Right lobe of liver (tissue), 6 donors: Measurements from ENCODE around the gene ODC1. TPM values are rescaled to one million over a fixed set of nuclear protein-coding genes. Genes with fewer than 3 reads are reported as not detected.

Source experiments
- ATAC-seq, 4 donors: fragments of 200-7000 bp; cut with Tn5 transposase; one replicate each; pipeline ENCODE4 v1.9.1; 2020; ENCODE audit warnings: mild to moderate bottlenecking in 4 of 4, moderate library complexity in 4 of 4
- DNase-seq, 3 donors: peaks; one replicate each; pipeline ENCODE4 v3.0.0-alpha.2; 2020
- H3K27ac ChIP-seq, 3 donors: fragments of 200-600 bp; one replicate each; pipeline ENCODE4 v1.8.0; 2022
- H3K27me3 ChIP-seq, 2 donors: fragments of 200-600 bp; one replicate each; pipeline ENCODE4 v1.8.0; 2022
- H3K36me3 ChIP-seq, 4 donors: fragments of 200-600 bp; sonication (generic) in 1 of 4; one replicate each; pipeline versions ENCODE4 v1.5.1 to v1.8.0; 2017 to 2022; ENCODE audit warnings: control low read depth in 1 of 4
- H3K4me1 ChIP-seq, 4 donors: fragments of 200-600 bp; sonication (generic) in 1 of 4; one replicate each; pipeline versions ENCODE4 v1.5.1 to v1.8.0; 2017 to 2022; ENCODE audit warnings: control low read depth in 1 of 4
- H3K4me3 ChIP-seq, 3 donors: fragments of 200-600 bp; one replicate each; pipeline ENCODE4 v1.8.0; 2022
- H3K9me3 ChIP-seq, 4 donors: fragments of 200-600 bp; sonication (generic) in 1 of 4; one replicate each; pipeline versions ENCODE4 v1.5.1 to v1.8.0; 2017 to 2022; ENCODE audit warnings: control low read depth in 1 of 4
- CTCF ChIP-seq, 4 donors: fragments of 200-600 bp in 3 of 4; fragments of 450-650 bp in 1 of 4; IDR thresholded peaks; one replicate each; pipeline versions ENCODE4 v1.5.1 to v1.8.0; 2016 to 2022; ENCODE audit warnings: antibody characterized with exemption in 4 of 4, mild to moderate bottlenecking in 2 of 4
- POLR2A ChIP-seq: fragments of 450-650 bp; IDR thresholded peaks from one replicate; pipeline ENCODE4 v1.6.1; 2017; ENCODE audit warnings: antibody characterized with exemption, mild to moderate bottlenecking
- WGBS: methylation state at CpG from one replicate; pipeline ENCODE4 v1.1.6; 2018; ENCODE audit warnings: low coverage, low lambda C conversion rate; ENCODE audit not compliant: insufficient coverage; ENCODE audit errors: missing lambda C conversion rate; 5-methylcytosine and 5-hydroxymethylcytosine counted together
- intact Hi-C, 2 donors: fragments of 100-400 bp; cut with DNase I; formaldehyde crosslinking; loops; one replicate each; pipeline versions ENCODE4 v1.11.2 to v1.14.1; 2022
- long read RNA-seq: library from polyadenylated mRNA; unstranded; transcript quantifications from one replicate; pipeline ENCODE4 v2.0.0, GENCODE V29; 2019
- total RNA-seq, 6 experiments: library from RNA; depleted of rRNA in 2 of 6; stranded (reverse); fragments of >200 nt in 2 of 6; fragmentation: NEBNext Ultra II Directional in 3 of 6; extraction: Animal tissue kit (Norgen Biotek cat#: 25700) in 3 of 6; gene quantifications; one replicate each; pipeline versions ENCODE4 v1.1.0 to v1.2.4, GENCODE V29; 2016 to 2023
- donor health status: DM: no; HTN: yes; CAD: no.
- donor health status: DM: no; HTN: no; CAD: no.
- donor health status: DM: no; HTN: no; CAD: no.
- donor health status: DM: no; HTN: yes; CAD: no.
- donor health status: DM: no; HTN: yes; CAD: no.

ODC1 gene
- total RNA-seq, result 100 to 1,000 TPM in 2 of 6 experiments, 10 to 100 TPM in 4; 14.4 to 197 (median 28.6) TPM
- long read RNA-seq, result 0 reads

DNA sequence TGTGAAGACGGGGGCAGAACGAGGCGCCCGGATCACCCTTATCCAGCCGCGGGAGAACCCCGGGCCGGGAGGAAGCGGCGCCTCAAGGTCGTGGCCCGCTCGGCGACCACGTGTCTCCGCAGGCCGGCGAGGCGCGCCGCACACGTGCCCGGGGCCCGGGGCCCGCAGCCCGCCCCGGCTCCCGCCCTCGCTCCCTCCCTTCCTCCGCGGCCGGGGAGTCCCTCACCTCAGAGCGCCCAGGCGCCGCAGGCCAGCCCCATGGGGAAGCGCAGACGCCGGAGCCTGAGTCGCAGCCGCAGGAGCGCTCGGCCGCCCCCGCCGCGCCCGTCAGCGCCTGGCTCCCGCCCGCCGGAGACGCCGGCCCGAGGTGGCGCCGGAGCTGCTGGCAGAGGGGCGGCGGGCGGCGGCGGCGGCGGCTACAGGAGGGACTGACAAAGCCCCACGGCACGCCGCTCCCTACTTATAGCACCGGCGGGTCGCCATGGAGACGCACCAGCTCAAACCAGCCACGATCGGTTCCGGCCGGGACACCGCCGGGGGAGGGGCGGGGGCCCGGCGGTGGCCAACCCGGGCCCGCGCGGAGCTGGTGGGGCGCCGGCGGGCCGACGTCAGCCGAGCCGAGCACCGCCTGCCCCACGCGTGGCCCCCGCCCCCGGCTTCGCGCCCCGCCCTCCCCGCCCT, at the start of gene ODC1:
ODC1 (minus strand) TSS at position 433 of the 681 bp plus-strand sequence. CDS start 3,295 bp downstream, outside the sequence.
- Histone ChIP-seq H3K27me3 (no peaks in the 10 kb centered on the region), H3K9me3 (no peaks in the 10 kb centered on the region), H3K36me3 (peaks cover 0 to 23% (median 6%) of the 10 kb centered on the region in 4 donors), H3K4me1 (peaks cover 0 to 39% (median 14%) of the 10 kb centered on the region in 4 donors), H3K27ac (peak within 1 kb of the TSS; percentile 89 to 100 (median 96)), H3K4me3 (peak within 1 kb of the TSS; percentile 71 to 77 (median 71))
- DNase-seq (peak; percentile 94 to 95 (median 95)), ATAC-seq (peak; percentile 58 to 80 (median 74))
- WGBS, result 0% methylated on average over 9 of the region's 99 CpGs
- intact Hi-C loops, result no loop called here
- TF ChIP-seq CTCF (IDR thresholded peaks at IDR 0.05), result no peak
- TF ChIP-seq POLR2A, result peak; percentile 98

DNA sequence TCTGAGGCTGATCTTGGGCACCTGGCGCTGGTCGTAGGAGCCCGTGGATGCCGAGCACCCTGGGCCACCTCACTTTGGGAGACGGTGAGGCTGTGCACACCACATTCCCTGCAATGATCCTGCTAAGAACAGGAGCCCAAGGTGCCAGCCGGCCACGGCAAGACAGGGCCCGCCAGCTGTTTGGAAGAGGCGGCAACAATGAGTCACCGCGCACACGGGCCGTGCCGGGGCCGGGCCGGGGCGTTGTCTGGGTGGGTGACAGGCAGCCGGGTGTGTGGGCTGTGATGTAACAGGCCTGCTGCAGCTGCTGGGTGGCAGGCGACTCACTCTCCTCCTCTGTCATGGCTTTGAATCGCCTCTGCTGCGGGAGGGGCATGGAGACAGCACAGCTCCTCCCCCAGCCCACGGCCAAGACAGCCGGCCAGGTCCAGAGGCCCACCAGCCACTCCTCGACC, 49.7 kb upstream of the ODC1 start:
- ATAC-seq (peak in 1 of 4 donors; percentile 20), DNase-seq (peak in 1 of 3 donors; percentile 31)
- no peaks in the 10 kb centered on the region for H3K9me3 ChIP-seq
- no peaks in the 10 kb centered on the region for H3K36me3 ChIP-seq
- intact Hi-C loops, result no loop called here
- no peaks in the 10 kb centered on the region for H3K27me3 ChIP-seq
- TF ChIP-seq POLR2A, result no peak
- TF ChIP-seq CTCF (IDR thresholded peaks at IDR 0.05), result no peak
- no peaks in the 10 kb centered on the region for H3K4me1 ChIP-seq
- 82% methylated on average over 4 of the region's 24 CpGs for WGBS
- H3K27ac ChIP-seq, result no peak overlapping the region
- no peak overlapping the region for H3K4me3 ChIP-seq

DNA sequence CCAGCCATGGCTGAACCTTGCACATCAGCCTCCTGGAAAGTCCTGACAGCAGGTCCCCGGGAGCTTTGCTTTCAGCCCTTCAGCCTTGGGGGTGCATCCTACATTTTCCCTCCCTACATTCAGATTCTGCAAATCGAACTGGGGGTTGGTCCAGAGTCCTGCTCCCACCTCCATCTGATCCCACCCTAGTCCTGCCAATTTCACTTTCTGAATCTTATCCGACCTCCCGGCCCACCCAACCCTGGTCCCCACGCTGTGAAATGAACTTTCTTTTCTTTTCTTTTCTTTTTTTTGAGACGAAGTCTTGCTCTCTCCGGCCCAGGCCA, 47.8 kb upstream of the ODC1 start:
- Histone ChIP-seq H3K4me3 (no peak overlapping the region), H3K36me3 (no peaks in the 10 kb centered on the region), H3K9me3 (no peaks in the 10 kb centered on the region), H3K4me1 (peaks cover 0 to 1% (median 0%) of the 10 kb centered on the region in 4 donors), H3K27ac (no peak overlapping the region), H3K27me3 (no peaks in the 10 kb centered on the region)
- TF ChIP-seq POLR2A, result no peak
- TF ChIP-seq CTCF (IDR thresholded peaks at IDR 0.05), result no peak
- intact Hi-C loops, result no loop called here
- ATAC-seq (no peak), DNase-seq (peak in 1 of 3 donors; percentile 12)
- 77% methylated on average over 6 of the region's 7 CpGs for WGBS

DNA sequence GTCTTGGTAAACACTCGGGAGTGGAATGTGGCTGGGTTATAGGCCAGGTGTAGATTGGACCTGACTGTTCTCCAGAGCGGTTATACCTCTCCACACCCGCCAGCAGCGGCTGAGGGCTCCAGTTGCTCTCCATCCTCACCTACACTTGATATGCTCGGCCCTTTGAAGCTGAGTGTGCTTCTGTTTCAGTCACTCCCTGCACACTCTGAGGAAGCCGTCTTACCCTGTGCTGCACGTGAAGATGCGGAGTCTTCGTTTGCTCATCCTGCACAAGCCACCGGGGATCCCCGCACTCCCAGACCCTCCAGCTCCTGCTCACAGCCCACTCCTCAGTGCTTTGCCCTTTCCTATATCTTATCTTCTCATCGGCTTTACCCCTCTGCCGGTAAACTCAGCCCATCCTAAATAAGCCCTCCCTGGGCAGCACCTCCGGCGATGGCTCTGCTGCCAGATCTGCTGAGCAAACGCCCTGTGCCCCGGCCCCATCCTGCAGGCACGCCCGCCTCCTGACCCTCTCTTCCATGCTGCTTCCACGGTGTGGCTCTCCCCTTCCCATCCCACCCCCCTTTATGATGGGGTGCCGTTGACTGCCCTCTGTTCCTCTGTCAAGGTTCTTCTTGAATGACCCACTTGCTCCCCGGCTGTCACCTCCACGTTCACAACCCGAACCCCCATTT, 47.3 kb upstream of the ODC1 start:
- Histone ChIP-seq H3K27me3 (no peaks in the 10 kb centered on the region), H3K9me3 (no peaks in the 10 kb centered on the region), H3K27ac (no peak overlapping the region), H3K4me1 (peaks cover 0 to 6% (median 0%) of the 10 kb centered on the region in 4 donors), H3K4me3 (no peak overlapping the region), H3K36me3 (no peaks in the 10 kb centered on the region)
- intact Hi-C loops, result no loop called here
- ATAC-seq (no peak), DNase-seq (peak in 1 of 3 donors; percentile 46)
- WGBS, result 61% methylated on average over 11 of the region's 24 CpGs
- TF ChIP-seq POLR2A (no peak), CTCF (IDR thresholded peaks at IDR 0.05) (no peak)
